GM12878 (cell line): ENCODE data around the gene UBR3. TPM values are rescaled to one million over a fixed set of nuclear protein-coding genes. Genes with fewer than 3 reads are reported as not detected.

ENCODE experiments used
- ATAC-seq: fragments of 200-7000 bp; cut with Tn5 transposase; 3 replicates; pipeline ENCODE4 v1.9.1; 2020; ENCODE audit warnings: mild to moderate bottlenecking, moderate library complexity
- BruUV-seq: library from RNA; stranded (reverse); fragments of 400-500 nt; replicated peaks from 2 replicates; lab custom pipeline; 2021; lab: Mats Ljungman, UMichigan
- CTCF ChIA-PET: fragments of 300-600 bp; sonication (Branson Sonifier 250); formaldehyde crosslinking; extraction: SDS; loops from one replicate; lab custom pipeline; 2021; ENCODE audit warnings: inconsistent platforms; lab: Yijun Ruan, JAX
- POLR2A ChIA-PET: fragments of 350-600 bp; formaldehyde crosslinking; extraction: SDS; loops from one replicate; lab custom pipeline; 2021; ENCODE audit warnings: inconsistent platforms; lab: Charles Lee
- RAD21 ChIA-PET: fragments of 300-600 bp; sonication (Branson Sonifier 250); formaldehyde crosslinking; loops from one replicate; lab custom pipeline; 2023; ENCODE audit warnings: antibody characterized with exemption; ENCODE audit not compliant: unreplicated experiment; lab: Charles Lee
- SMC1A ChIA-PET: fragments of 300-600 bp; sonication (Branson Sonifier 250); formaldehyde crosslinking; loops from one replicate; lab custom pipeline; 2023; ENCODE audit not compliant: unreplicated experiment, uncharacterized antibody; lab: Charles Lee
- DNase-seq: peaks from one replicate; pipeline ENCODE4 v3.0.0-alpha.2; 2011; ENCODE audit warnings: low read depth, low spot score
- FAIRE-seq: peaks from 3 replicates; lab custom pipeline; 2011; peaks lifted over from hg19 to GRCh38; lab: Jason Lieb, UNC
- H2AFZ ChIP-seq: 2 replicates; pipeline ENCODE4 v1.6.0; 2011; ENCODE audit warnings: low read depth, low read length, control low read depth; ENCODE audit not compliant: control insufficient read depth
- H3K27ac ChIP-seq: 2 replicates; pipeline ENCODE4 v1.5.1; 2011; ENCODE audit warnings: control low read depth; ENCODE audit not compliant: control insufficient read depth, insufficient read depth
- H3K27me3 ChIP-seq, 2 experiments: replicated peaks in 1 of 2; 2 replicates each; pipeline versions ENCODE4 v1.6.0 to v1.6.1; 2011; ENCODE audit warnings: low read length in 1 of 2; ENCODE audit not compliant: control insufficient read depth in 2 of 2, insufficient read depth in 2 of 2
- H3K36me3 ChIP-seq, 2 experiments: 2 replicates each; pipeline ENCODE4 v1.5.1; 2011; ENCODE audit warnings: low read length in 1 of 2; ENCODE audit not compliant: control insufficient read depth in 2 of 2, insufficient read depth in 2 of 2
- H3K4me1 ChIP-seq: 2 replicates; pipeline ENCODE4 v1.6.1; 2011; ENCODE audit warnings: mild to moderate bottlenecking, low read length, moderate library complexity, mixed read lengths; ENCODE audit not compliant: control insufficient read depth, insufficient read depth
- H3K4me2 ChIP-seq: 2 replicates; pipeline ENCODE4 v1.6.0; 2011; ENCODE audit warnings: control low read depth; ENCODE audit not compliant: control insufficient read depth, insufficient read depth
- H3K4me3 ChIP-seq: fragments of 200-600 bp; sonication (generic); 2 replicates; pipeline ENCODE4 v1.5.1; 2016
- H3K79me2 ChIP-seq: 2 replicates; pipeline ENCODE4 v1.6.0; 2011; ENCODE audit warnings: low read length; ENCODE audit not compliant: control insufficient read depth, insufficient read depth
- H3K9ac ChIP-seq: 2 replicates; pipeline ENCODE4 v1.8.0; 2011; ENCODE audit warnings: low read length, control low read depth, mixed read lengths; ENCODE audit not compliant: control insufficient read depth, insufficient read depth
- H3K9me3 ChIP-seq: replicated peaks from 3 replicates; pipeline ENCODE4 v1.5.1; 2011; ENCODE audit warnings: mild to moderate bottlenecking, low read length; ENCODE audit not compliant: control insufficient read depth, insufficient read depth
- H4K20me1 ChIP-seq: 2 replicates; pipeline ENCODE4 v1.6.0; 2011; ENCODE audit not compliant: control insufficient read depth, insufficient read depth
- ETV6 ChIP-seq, 2 experiments: fragments of 450-650 bp in 1 of 2; IDR thresholded peaks in 1 of 2; conservative IDR thresholded peaks in 1 of 2; 2 replicates each; pipeline ENCODE4 v1.6.1; 2014; ENCODE audit warnings: antibody characterized with exemption in 1 of 2, borderline replicate concordance in 1 of 2, low read depth in 1 of 2, mild to moderate bottlenecking in 1 of 2, moderate library complexity in 1 of 2
- HDAC6 ChIP-seq: fragments of 200-600 bp; sonication (generic); IDR thresholded peaks from one replicate; pipeline ENCODE4 v1.8.0; 2017; ENCODE audit warnings: antibody characterized with exemption; ENCODE audit not compliant: unreplicated experiment
- HDGF ChIP-seq: fragments of 450-650 bp; IDR thresholded peaks from 2 replicates; pipeline ENCODE4 v1.6.1; 2016; ENCODE audit warnings: antibody characterized with exemption
- NFXL1 ChIP-seq: fragments of 450-650 bp; IDR thresholded peaks from 2 replicates; pipeline ENCODE4 v1.6.1; 2017; ENCODE audit warnings: antibody characterized with exemption, mild to moderate bottlenecking, borderline replicate concordance
- PAX5 ChIP-seq: IDR thresholded peaks from 2 replicates; pipeline ENCODE4 v1.6.1; 2011; ENCODE audit warnings: low read depth, low read length, borderline replicate concordance
- POU2F2 ChIP-seq: IDR thresholded peaks from 3 replicates; pipeline ENCODE4 v1.6.1; 2011; ENCODE audit warnings: low read depth, mild to moderate bottlenecking, low read length, borderline replicate concordance
- RELA ChIP-seq: fragments of 450-650 bp; IDR thresholded peaks from 2 replicates; pipeline ENCODE4 v1.8.0; 2014; ENCODE audit warnings: borderline replicate concordance; ENCODE audit not compliant: partially characterized antibody
- TBL1XR1 ChIP-seq: IDR thresholded peaks from 2 replicates; pipeline ENCODE4 v1.6.1; 2012; ENCODE audit warnings: low read depth, low read length, improper control_type of control experiment
- YY1 ChIP-seq: IDR thresholded peaks from 2 replicates; pipeline ENCODE4 v1.6.1; 2011; ENCODE audit warnings: low read depth, mild to moderate bottlenecking, low read length
- in situ Hi-C: fragments of 300-500 bp; cut with MboI; formaldehyde crosslinking; loops from 9 replicates; pipeline ENCODE4 v1.14.3; 2018; ENCODE audit warnings: mixed read lengths
- intact Hi-C: fragments of 100-400 bp; cut with micrococcal nuclease; formaldehyde crosslinking; loops from one replicate; pipeline ENCODE4 v1.14.2; 2022; ENCODE audit not compliant: unreplicated experiment
- polyA plus RNA-seq, 11 experiments: library from polyadenylated mRNA; depleted of rRNA in 4 of 11; unstranded in 6 of 11; stranded (reverse) in 5 of 11; fragments of >200 nt; fragmentation: Nextera tagmentation in 4 of 11; fragmentation: Illumina TruSeq in 1 of 11; extraction: Ambion mirVana in 4 of 11; extraction: Trizol in 1 of 11; gene quantifications; 1 replicate in 1 of 11; 2 replicates in 10 of 11; pipeline versions ENCODE4 v1.2.1 to v1.2.3, GENCODE V29; 2011 to 2016; ENCODE audit warnings: inconsistent platforms in 2 of 11, missing spikeins in 2 of 11, low read depth in 1 of 11
- total RNA-seq, 4 experiments: library from RNA; depleted of rRNA in 3 of 4; stranded (reverse); fragments of >200 nt in 3 of 4; fragmentation: Illumina TruSeq in 1 of 4; extraction: Trizol in 1 of 4; gene quantifications; 2 replicates each; pipeline versions ENCODE4 v1.2.1 to v1.2.3, GENCODE V29; 2013 to 2021
- TF ChIP-seq, protein P1 (sequence below): fragments of 450-650 bp; IDR thresholded peaks from 2 replicates; pipeline ENCODE4 v1.6.1; 2017; ENCODE audit warnings: low read depth, mild to moderate bottlenecking, moderate library complexity
- TF ChIP-seq, protein P2 (sequence below): IDR thresholded peaks from 2 replicates; pipeline ENCODE4 v1.6.1; 2011; ENCODE audit warnings: borderline replicate concordance, low read depth, mild to moderate bottlenecking, moderate library complexity, low read length; ENCODE audit not compliant: insufficient read depth, poor library complexity, severe bottlenecking
- TF ChIP-seq, protein P3 (sequence below): fragments of 450-650 bp; IDR thresholded peaks from 2 replicates; pipeline ENCODE4 v1.6.1; 2017; ENCODE audit warnings: mild to moderate bottlenecking
- TF ChIP-seq, protein P4 (sequence below), 3 experiments: IDR thresholded peaks in 2 of 3; conservative IDR thresholded peaks in 1 of 3; 2 replicates each; pipeline ENCODE4 v1.5.1; 2011; ENCODE audit warnings: low read depth in 3 of 3, low read length in 3 of 3, mild to moderate bottlenecking in 3 of 3, control low read depth in 2 of 3, moderate library complexity in 2 of 3, inconsistent platforms in 1 of 3, mixed read lengths in 1 of 3; ENCODE audit not compliant: control insufficient read depth in 2 of 3, insufficient read depth in 1 of 3; ENCODE audit errors: extremely low read depth in 1 of 3
- TF ChIP-seq, protein P5 (sequence below): IDR thresholded peaks from 2 replicates; pipeline ENCODE4 v1.6.1; 2011; ENCODE audit warnings: borderline replicate concordance, low read depth, mild to moderate bottlenecking, moderate library complexity, mixed read lengths, low read length; ENCODE audit not compliant: insufficient read depth; ENCODE audit errors: extremely low read length

Gene UBR3
- total and polyA plus RNA-seq, 10 of the 15 experiments (the other 5 are each of a cell fraction or from before 2014, with no cell fraction given), result 3.8 to 22.9 (median 11.2) TPM

DNA sequence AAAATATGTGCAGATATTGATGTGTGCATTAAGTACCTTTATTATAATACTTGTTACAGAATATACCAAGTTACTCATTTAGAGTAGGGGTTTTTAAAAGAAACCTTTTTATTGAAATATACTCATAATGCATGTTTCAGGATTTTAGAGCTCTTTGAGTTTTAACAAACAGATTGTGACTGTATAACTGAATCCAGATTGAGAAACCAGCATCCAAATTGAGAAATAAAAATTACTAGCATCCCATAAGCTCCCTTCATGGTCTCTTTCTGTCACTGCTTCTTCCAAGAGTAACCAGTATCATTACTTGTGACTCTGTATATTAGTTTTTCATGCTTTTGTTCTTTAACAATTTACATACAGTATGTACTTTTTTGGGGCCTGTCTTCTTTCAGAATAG lies 156.9 kb downstream of the UBR3 start:
- H3K4me2 ChIP-seq, result no peak overlapping the region
- intact Hi-C loops, result no loop called here
- in situ Hi-C loops, result no loop called here
- no peaks in the 10 kb centered on the region for H3K36me3 ChIP-seq
- H3K79me2 ChIP-seq, result no peaks in the 10 kb centered on the region
- no peaks in the 10 kb centered on the region for H3K4me1 ChIP-seq
- BruUV-seq, result no TSS peak
- no peak overlapping the region for H3K9ac ChIP-seq
- no peaks in the 10 kb centered on the region for H3K27me3 ChIP-seq
- H3K4me3 ChIP-seq, result no peak overlapping the region
- no peaks in the 10 kb centered on the region for H4K20me1 ChIP-seq
- H2AFZ ChIP-seq, result no peak overlapping the region
- ChIA-PET RAD21 (no interaction called here), SMC1A (interaction anchor here (1.5 kb wide), 1 partner anchor 15 kb away, joined by 3 read pairs; no protein-coding TSS in a partner anchor), CTCF (no interaction called here), POLR2A (no interaction called here)
- DNase-seq (no peak), ATAC-seq (no peak), FAIRE-seq (no peak)
- no peaks in the 10 kb centered on the region for H3K9me3 ChIP-seq
- no peak overlapping the region for H3K27ac ChIP-seq
- TF ChIP-seq, protein P1, sequence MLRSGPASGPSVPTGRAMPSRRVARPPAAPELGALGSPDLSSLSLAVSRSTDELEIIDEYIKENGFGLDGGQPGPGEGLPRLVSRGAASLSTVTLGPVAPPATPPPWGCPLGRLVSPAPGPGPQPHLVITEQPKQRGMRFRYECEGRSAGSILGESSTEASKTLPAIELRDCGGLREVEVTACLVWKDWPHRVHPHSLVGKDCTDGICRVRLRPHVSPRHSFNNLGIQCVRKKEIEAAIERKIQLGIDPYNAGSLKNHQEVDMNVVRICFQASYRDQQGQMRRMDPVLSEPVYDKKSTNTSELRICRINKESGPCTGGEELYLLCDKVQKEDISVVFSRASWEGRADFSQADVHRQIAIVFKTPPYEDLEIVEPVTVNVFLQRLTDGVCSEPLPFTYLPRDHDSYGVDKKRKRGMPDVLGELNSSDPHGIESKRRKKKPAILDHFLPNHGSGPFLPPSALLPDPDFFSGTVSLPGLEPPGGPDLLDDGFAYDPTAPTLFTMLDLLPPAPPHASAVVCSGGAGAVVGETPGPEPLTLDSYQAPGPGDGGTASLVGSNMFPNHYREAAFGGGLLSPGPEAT, result no peak
- TF ChIP-seq, protein P2, sequence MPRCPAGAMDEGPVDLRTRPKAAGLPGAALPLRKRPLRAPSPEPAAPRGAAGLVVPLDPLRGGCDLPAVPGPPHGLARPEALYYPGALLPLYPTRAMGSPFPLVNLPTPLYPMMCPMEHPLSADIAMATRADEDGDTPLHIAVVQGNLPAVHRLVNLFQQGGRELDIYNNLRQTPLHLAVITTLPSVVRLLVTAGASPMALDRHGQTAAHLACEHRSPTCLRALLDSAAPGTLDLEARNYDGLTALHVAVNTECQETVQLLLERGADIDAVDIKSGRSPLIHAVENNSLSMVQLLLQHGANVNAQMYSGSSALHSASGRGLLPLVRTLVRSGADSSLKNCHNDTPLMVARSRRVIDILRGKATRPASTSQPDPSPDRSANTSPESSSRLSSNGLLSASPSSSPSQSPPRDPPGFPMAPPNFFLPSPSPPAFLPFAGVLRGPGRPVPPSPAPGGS, result no peak
- TF ChIP-seq YY1, result no peak
- no peak for TF ChIP-seq HDGF
- TF ChIP-seq, protein P3, sequence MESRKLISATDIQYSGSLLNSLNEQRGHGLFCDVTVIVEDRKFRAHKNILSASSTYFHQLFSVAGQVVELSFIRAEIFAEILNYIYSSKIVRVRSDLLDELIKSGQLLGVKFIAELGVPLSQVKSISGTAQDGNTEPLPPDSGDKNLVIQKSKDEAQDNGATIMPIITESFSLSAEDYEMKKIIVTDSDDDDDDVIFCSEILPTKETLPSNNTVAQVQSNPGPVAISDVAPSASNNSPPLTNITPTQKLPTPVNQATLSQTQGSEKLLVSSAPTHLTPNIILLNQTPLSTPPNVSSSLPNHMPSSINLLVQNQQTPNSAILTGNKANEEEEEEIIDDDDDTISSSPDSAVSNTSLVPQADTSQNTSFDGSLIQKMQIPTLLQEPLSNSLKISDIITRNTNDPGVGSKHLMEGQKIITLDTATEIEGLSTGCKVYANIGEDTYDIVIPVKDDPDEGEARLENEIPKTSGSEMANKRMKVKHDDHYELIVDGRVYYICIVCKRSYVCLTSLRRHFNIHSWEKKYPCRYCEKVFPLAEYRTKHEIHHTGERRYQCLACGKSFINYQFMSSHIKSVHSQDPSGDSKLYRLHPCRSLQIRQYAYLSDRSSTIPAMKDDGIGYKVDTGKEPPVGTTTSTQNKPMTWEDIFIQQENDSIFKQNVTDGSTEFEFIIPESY, result no peak
- no peak for TF ChIP-seq POU2F2
- no peak for TF ChIP-seq ETV6 (conservative IDR thresholded peaks at IDR 0.05 in 1 of 2, IDR thresholded peaks at IDR 0.05 in 1 of 2; ENCODE audit: borderline replicate concordance in 1 of 2, low read depth in 1 of 2)
- no peak for TF ChIP-seq TBL1XR1
- TF ChIP-seq HDAC6, result no peak
- no peak for TF ChIP-seq PAX5
- no peak for TF ChIP-seq NFXL1
- TF ChIP-seq, protein P4, sequence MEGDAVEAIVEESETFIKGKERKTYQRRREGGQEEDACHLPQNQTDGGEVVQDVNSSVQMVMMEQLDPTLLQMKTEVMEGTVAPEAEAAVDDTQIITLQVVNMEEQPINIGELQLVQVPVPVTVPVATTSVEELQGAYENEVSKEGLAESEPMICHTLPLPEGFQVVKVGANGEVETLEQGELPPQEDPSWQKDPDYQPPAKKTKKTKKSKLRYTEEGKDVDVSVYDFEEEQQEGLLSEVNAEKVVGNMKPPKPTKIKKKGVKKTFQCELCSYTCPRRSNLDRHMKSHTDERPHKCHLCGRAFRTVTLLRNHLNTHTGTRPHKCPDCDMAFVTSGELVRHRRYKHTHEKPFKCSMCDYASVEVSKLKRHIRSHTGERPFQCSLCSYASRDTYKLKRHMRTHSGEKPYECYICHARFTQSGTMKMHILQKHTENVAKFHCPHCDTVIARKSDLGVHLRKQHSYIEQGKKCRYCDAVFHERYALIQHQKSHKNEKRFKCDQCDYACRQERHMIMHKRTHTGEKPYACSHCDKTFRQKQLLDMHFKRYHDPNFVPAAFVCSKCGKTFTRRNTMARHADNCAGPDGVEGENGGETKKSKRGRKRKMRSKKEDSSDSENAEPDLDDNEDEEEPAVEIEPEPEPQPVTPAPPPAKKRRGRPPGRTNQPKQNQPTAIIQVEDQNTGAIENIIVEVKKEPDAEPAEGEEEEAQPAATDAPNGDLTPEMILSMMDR (IDR thresholded peaks at IDR 0.05 in 2 of 3, conservative IDR thresholded peaks at IDR 0.05 in 1 of 3; ENCODE audit: control insufficient read depth in 2 of 3, extremely low read depth in 1 of 3, insufficient read depth in 1 of 3, low read depth in 3 of 3, low read length in 3 of 3), result no peak
- TF ChIP-seq RELA, result no peak
- TF ChIP-seq, protein P5, sequence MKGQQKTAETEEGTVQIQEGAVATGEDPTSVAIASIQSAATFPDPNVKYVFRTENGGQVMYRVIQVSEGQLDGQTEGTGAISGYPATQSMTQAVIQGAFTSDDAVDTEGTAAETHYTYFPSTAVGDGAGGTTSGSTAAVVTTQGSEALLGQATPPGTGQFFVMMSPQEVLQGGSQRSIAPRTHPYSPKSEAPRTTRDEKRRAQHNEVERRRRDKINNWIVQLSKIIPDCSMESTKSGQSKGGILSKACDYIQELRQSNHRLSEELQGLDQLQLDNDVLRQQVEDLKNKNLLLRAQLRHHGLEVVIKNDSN, result no peak
